RPMI7951 (cell line): ENCODE data around the gene FARS2. TPM values are rescaled to one million over a fixed set of nuclear protein-coding genes. Genes with fewer than 3 reads are reported as not detected.

Source experiments
- DNase-seq: peaks from one replicate; pipeline ENCODE4 v3.0.0-alpha.2; 2012; ENCODE audit warnings: low read depth
- total RNA-seq: library from RNA; depleted of rRNA; stranded (reverse); fragments of >200 nt; shearing (Covaris generic); gene quantifications from 2 replicates; pipeline ENCODE4 v1.2.3, GENCODE V29; 2014

FARS2 gene
- total RNA-seq, 1 experiment from 2014 or later, result 21.9 TPM

GRCh38 chr6:5580736-5581581 is 319.6 kb downstream of the FARS2 start:
- DNase-seq, result no peak

GRCh38 chr6:5582762-5583161 is 321.4 kb downstream of the FARS2 start:
- no peak for DNase-seq

- no peak for DNase-seq
Observed at GRCh38 chr6:5583528-5583927, 322.2 kb downstream of the FARS2 start.

- DNase-seq, result peak; percentile 31
Observed at GRCh38 chr6:5584078-5584482, 322.8 kb downstream of the FARS2 start.

GRCh38 chr6:5587648-5588047 is 326.3 kb downstream of the FARS2 start:
- DNase-seq, result no peak

GRCh38 chr6:5589422-5590141 is 328.3 kb downstream of the FARS2 start:
- no peak for DNase-seq

- DNase-seq, result no peak
Observed at GRCh38 chr6:5590187-5590586, 328.9 kb downstream of the FARS2 start.

GRCh38 chr6:5592886-5593519 is 331.7 kb downstream of the FARS2 start:
- no peak for DNase-seq

- no peak for DNase-seq
Observed at GRCh38 chr6:5595184-5595583, 333.9 kb downstream of the FARS2 start.

- DNase-seq, result no peak
Observed at GRCh38 chr6:5597413-5597812, 336.1 kb downstream of the FARS2 start.

- DNase-seq, result no peak
Observed at GRCh38 chr6:5598123-5598522, 336.8 kb downstream of the FARS2 start.

GRCh38 chr6:5599127-5599526 is 337.8 kb downstream of the FARS2 start:
- DNase-seq, result no peak

GRCh38 chr6:5605937-5606336 is 344.6 kb downstream of the FARS2 start:
- no peak for DNase-seq

- no peak for DNase-seq
Observed at GRCh38 chr6:5606546-5606945, 345.2 kb downstream of the FARS2 start.

GRCh38 chr6:5610640-5611039 is 349.3 kb downstream of the FARS2 start:
- no peak for DNase-seq

- no peak for DNase-seq
Observed at GRCh38 chr6:5617179-5617578, 355.9 kb downstream of the FARS2 start.

GRCh38 chr6:5619249-5619648 is 357.9 kb downstream of the FARS2 start:
- DNase-seq, result no peak

- DNase-seq, result no peak
Observed at GRCh38 chr6:5622276-5623005, 361.1 kb downstream of the FARS2 start.

- DNase-seq, result no peak
Observed at GRCh38 chr6:5623769-5624168, 362.5 kb downstream of the FARS2 start.

- DNase-seq, result no peak
Observed at GRCh38 chr6:5624256-5624655, 362.9 kb downstream of the FARS2 start.

- DNase-seq, result no peak
Observed at GRCh38 chr6:5626727-5627426, 365.6 kb downstream of the FARS2 start.
